Measurements from ENCODE around the gene NT5E. TPM values are rescaled to one million over a fixed set of nuclear protein-coding genes. Genes with fewer than 3 reads are reported as not detected.

Gene NT5E
- total RNA-seq, 1 experiment from 2014 or later, result 84.6 TPM

DNA sequence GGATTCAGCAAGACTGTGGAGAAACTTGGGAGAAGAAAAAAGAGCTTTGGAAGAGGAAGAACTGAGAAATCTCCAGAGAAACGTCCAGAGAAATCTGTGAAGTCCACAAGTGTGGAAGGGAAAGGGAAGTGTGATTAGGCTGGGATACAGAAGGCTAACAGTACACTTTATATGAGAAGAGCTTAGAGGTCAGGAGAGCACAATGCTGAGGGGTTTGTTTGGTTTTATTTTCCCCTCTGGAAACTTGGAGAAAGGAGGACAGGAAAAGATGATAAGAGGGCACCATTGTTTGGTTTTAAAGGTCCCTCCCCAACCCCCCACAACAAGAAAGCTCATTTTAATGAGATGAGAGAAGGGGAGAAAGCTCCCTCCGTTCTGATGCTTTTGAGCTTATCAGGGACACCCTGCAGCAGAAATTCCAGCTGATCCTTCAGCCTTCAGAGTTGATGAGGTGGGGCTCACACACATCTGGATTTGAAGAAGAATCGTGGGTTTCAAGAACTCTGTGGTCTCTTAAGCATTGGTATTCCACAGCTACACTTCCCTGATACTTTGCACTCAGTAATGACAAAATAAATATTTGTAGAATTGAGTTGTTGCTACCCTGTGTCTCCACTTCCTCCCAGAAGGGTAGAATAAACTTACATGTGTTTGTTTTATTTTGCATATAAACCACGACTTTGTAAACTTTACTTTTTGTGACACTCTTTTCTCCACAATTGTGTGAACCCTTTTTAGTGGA lies 1.9 kb downstream of the NT5E start:
- H3K27me3 ChIP-seq (ENCODE audit: insufficient read depth, low read depth), result no peaks in the 10 kb centered on the region
- CTCF ChIA-PET, result interaction anchor here (0.6 to 1.6 kb wide), 6 partner anchors 31 to 96 kb away, joined by 3 to 8 read pairs (median 3); no protein-coding TSS in a partner anchor
- H4K20me1 ChIP-seq (ENCODE audit: insufficient read depth), result no peaks in the 10 kb centered on the region
- no peaks in the 10 kb centered on the region for H3K9me2 ChIP-seq (ENCODE audit: insufficient read depth)
- H3K36me3 ChIP-seq (ENCODE audit: low read depth), result peaks cover 14% of the 10 kb centered on the region
- peaks cover 91% of the 10 kb centered on the region for H3K79me2 ChIP-seq (ENCODE audit: low read depth)
- peak overlapping the region; percentile 98 for H3K4me2 ChIP-seq
- H2AFZ ChIP-seq, result no peak overlapping the region
- peaks cover 68% of the 10 kb centered on the region for H3K4me1 ChIP-seq (replicated peaks; ENCODE audit: insufficient read depth)
- no peaks in the 10 kb centered on the region; the same call in 1 of the 2 replicates for H3F3A ChIP-seq (ENCODE audit: insufficient read depth, low read depth)
- DNase-seq, result no peak
- peak overlapping the region; percentile 94 for H3K4me3 ChIP-seq
- H3K9me3 ChIP-seq (ENCODE audit: insufficient read depth, low read depth), result no peaks in the 10 kb centered on the region
- H3K27ac ChIP-seq, result peak overlapping the region; percentile 74
- no peak for TF ChIP-seq CTCF (conservative IDR thresholded peaks at IDR 0.05)
- TF ChIP-seq EZH2 (IDR thresholded peaks at IDR 0.05; ENCODE audit: low read depth), result no peak
- no TSS peak for BruUV-seq (replicated peaks)
- intact Hi-C loops (cut with micrococcal nuclease; ENCODE audit: unreplicated experiment), result loop anchor here (2.0 kb wide), 2 partner anchors 13 to 39 kb away; no protein-coding TSS in a partner anchor
- POLR2A ChIA-PET (ENCODE audit: unreplicated experiment), result interaction anchor here (0.6 to 1.3 kb wide), 6 partner anchors 38 to 227 kb away, joined by 3 to 12 read pairs (median 4); no protein-coding TSS in a partner anchor

- Histone ChIP-seq H3K27ac (peak overlapping the region; percentile 74; the same call in 1 of the 2 replicates), H3K9me2 (ENCODE audit: insufficient read depth) (no peaks in the 10 kb centered on the region), H3K4me3 (peak overlapping the region; percentile 94), H4K20me1 (ENCODE audit: insufficient read depth) (no peaks in the 10 kb centered on the region), H3K36me3 (ENCODE audit: low read depth) (peaks cover 14% of the 10 kb centered on the region), H3K4me2 (peak overlapping the region; percentile 98), H3K27me3 (ENCODE audit: insufficient read depth, low read depth) (no peaks in the 10 kb centered on the region), H3F3A (ENCODE audit: insufficient read depth, low read depth) (peaks cover under 1% of the 10 kb centered on the region; the same call in 1 of the 2 replicates), H3K4me1 (replicated peaks; ENCODE audit: insufficient read depth) (peaks cover 70% of the 10 kb centered on the region), H3K9me3 (ENCODE audit: insufficient read depth, low read depth) (no peaks in the 10 kb centered on the region), H3K79me2 (ENCODE audit: low read depth) (peaks cover 97% of the 10 kb centered on the region), H2AFZ (no peak overlapping the region)
- POLR2A ChIA-PET (ENCODE audit: unreplicated experiment), result interaction anchor here (0.5 to 1.3 kb wide), 4 partner anchors 46 to 226 kb away, joined by 3 to 5 read pairs (median 4); no protein-coding TSS in a partner anchor
- CTCF ChIA-PET, result no interaction called here
- intact Hi-C loops (cut with micrococcal nuclease; ENCODE audit: unreplicated experiment), result no loop called here
- TF ChIP-seq EZH2 (IDR thresholded peaks at IDR 0.05; ENCODE audit: low read depth) (no peak), CTCF (conservative IDR thresholded peaks at IDR 0.05) (no peak)
- BruUV-seq (replicated peaks), result no TSS peak
- DNase-seq, result no peak
Observed at GRCh38 chr6:85452441-85452881, 2.6 kb downstream of the NT5E start.

GRCh38 chr6:85453052-85453451 lies 3.2 kb downstream of the NT5E start:
- no peak for DNase-seq
- Histone ChIP-seq H2AFZ (no peak overlapping the region), H3K27me3 (ENCODE audit: insufficient read depth, low read depth) (no peaks in the 10 kb centered on the region), H3K79me2 (ENCODE audit: low read depth) (peaks cover 97% of the 10 kb centered on the region), H3K27ac (no peak overlapping the region), H3K4me1 (replicated peaks; ENCODE audit: insufficient read depth) (peaks cover 70% of the 10 kb centered on the region), H4K20me1 (ENCODE audit: insufficient read depth) (no peaks in the 10 kb centered on the region), H3K9me2 (ENCODE audit: insufficient read depth) (no peaks in the 10 kb centered on the region), H3K4me3 (peak overlapping the region; percentile 94; the same call in 1 of the 2 replicates), H3K4me2 (peak overlapping the region; percentile 98), H3K36me3 (ENCODE audit: low read depth) (peaks cover 14% of the 10 kb centered on the region), H3F3A (ENCODE audit: insufficient read depth, low read depth) (peaks cover 6% of the 10 kb centered on the region; the same call in 1 of the 2 replicates), H3K9me3 (ENCODE audit: insufficient read depth, low read depth) (no peaks in the 10 kb centered on the region)
- BruUV-seq (replicated peaks), result no TSS peak
- intact Hi-C loops (cut with micrococcal nuclease; ENCODE audit: unreplicated experiment), result no loop called here
- ChIA-PET POLR2A (ENCODE audit: unreplicated experiment) (interaction anchor here (0.5 kb wide), 1 partner anchor 215 kb away, joined by 4 read pairs; no protein-coding TSS in a partner anchor), CTCF (no interaction called here)
- TF ChIP-seq CTCF (conservative IDR thresholded peaks at IDR 0.05) (no peak), EZH2 (IDR thresholded peaks at IDR 0.05; ENCODE audit: low read depth) (no peak)
